Panc1 (cell line): ENCODE data around the gene CADPS2.

Experiments used
- CTCF ChIP-seq: fragments of 450-650 bp; IDR thresholded peaks from 2 replicates; pipeline ENCODE4 v1.5.1; 2017; ENCODE audit warnings: mild to moderate bottlenecking
- POLR2AphosphoS5 ChIP-seq: IDR thresholded peaks from 2 replicates; pipeline ENCODE4 v1.6.1; 2012; ENCODE audit warnings: mild to moderate bottlenecking, low read depth, low read length, moderate library complexity
- REST ChIP-seq, 2 experiments: IDR thresholded peaks; 2 replicates each; pipeline ENCODE4 v1.6.1; 2011 to 2012; ENCODE audit warnings: low read depth in 2 of 2, control low read depth in 1 of 2, low read length in 1 of 2, mild to moderate bottlenecking in 1 of 2, moderate library complexity in 1 of 2; ENCODE audit not compliant: insufficient read depth in 1 of 2
- TCF7L2 ChIP-seq: IDR thresholded peaks from 2 replicates; pipeline ENCODE4 v1.6.1; 2011; ENCODE audit warnings: mild to moderate bottlenecking, low read depth, low read length, inconsistent platforms

DNA sequence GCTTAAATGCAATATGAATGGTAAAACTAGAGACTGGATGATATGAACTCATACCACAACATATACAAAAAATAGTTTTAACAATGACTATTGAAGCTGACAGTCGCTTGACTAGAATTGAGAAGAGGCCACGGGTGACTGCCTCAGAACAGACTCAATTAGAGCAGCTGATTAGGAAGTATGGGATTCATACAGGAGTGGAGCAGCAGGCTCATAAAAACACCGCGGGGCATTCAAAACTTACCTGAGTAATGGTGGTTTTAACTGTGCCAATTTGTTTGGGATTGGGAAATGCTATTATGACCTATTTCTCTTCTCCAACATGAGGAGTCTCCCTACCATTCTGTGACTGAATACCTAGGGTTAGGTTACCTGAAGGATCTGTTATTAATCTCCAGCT is 2.1 kb downstream of the CADPS2 start:
- TF ChIP-seq REST (IDR thresholded peaks at IDR 0.05; ENCODE audit: insufficient read depth in 1 of 2, low read depth in 2 of 2, low read length in 1 of 2) (no peak), CTCF (no peak), POLR2AphosphoS5 (no peak), TCF7L2 (no peak)
